SKM-1 treated with dmso at 0.1 percent for 144 hours (cell line): ENCODE data around the gene BCAS3.
A peak's percentile ranks its signal among the peaks of the same experiment; 100 is the strongest.

ENCODE experiments used
- DNase-seq: peaks from one replicate; lab custom pipeline; 2025; ENCODE audit not compliant: unreplicated experiment; lab: John Stamatoyannopoulos, UW

The BCAS3 gene

GRCh38 chr17:61388561-61389356, 711.1 kb downstream of the BCAS3 start:
- DNase-seq = no peak

- DNase-seq = peak; percentile 40
Measured at GRCh38 chr17:61389670-61390478, 712.2 kb downstream of the BCAS3 start.

GRCh38 chr17:61390479-61390791, 712.8 kb downstream of the BCAS3 start:
- no peak for DNase-seq

- DNase-seq = no peak
Measured at GRCh38 chr17:61391595-61392291, 714.1 kb downstream of the BCAS3 start.

GRCh38 chr17:61392679-61393078, 715.0 kb downstream of the BCAS3 start:
- no peak for DNase-seq

GRCh38 chr17:61393550-61393903, 715.9 kb downstream of the BCAS3 start:
- DNase-seq = no peak

GRCh38 chr17:61393904-61394629, 716.4 kb downstream of the BCAS3 start:
- DNase-seq = no peak

GRCh38 chr17:61394630-61395408, 717.2 kb downstream of the BCAS3 start:
- no peak for DNase-seq

- DNase-seq = no peak
Measured at GRCh38 chr17:61395409-61395982, 717.8 kb downstream of the BCAS3 start.

GRCh38 chr17:61395983-61396585, 718.4 kb downstream of the BCAS3 start:
- no peak for DNase-seq

- no peak for DNase-seq
Measured at GRCh38 chr17:61396586-61397085, 719.0 kb downstream of the BCAS3 start.

- DNase-seq = no peak
Measured at GRCh38 chr17:61397086-61397842, 719.6 kb downstream of the BCAS3 start.

- DNase-seq = no peak
Measured at GRCh38 chr17:61398721-61399130, 721.1 kb downstream of the BCAS3 start.

GRCh38 chr17:61399131-61400065, 721.7 kb downstream of the BCAS3 start, which contains the start of gene TBX2:
TBX2 (plus strand) TSS chr17:61399843; CDS start chr17:61400177, 334 bp downstream.
- DNase-seq = peak; percentile 58

GRCh38 chr17:61400066-61400716, 722.5 kb downstream of the BCAS3 start:
- no peak for DNase-seq

GRCh38 chr17:61400717-61401388, 723.2 kb downstream of the BCAS3 start:
- no peak for DNase-seq
